ENCODE data around the gene SEC23A. TPM values are rescaled to one million over a fixed set of nuclear protein-coding genes. Genes with fewer than 3 reads are reported as not detected.
"Not testable (repeated sequence)": the region's sequence is repeated elsewhere in the genome, so short reads cannot be mapped to it uniquely, and the experiment has no call there.

Gene SEC23A
- 25.6 and 26.4 TPM in 2 replicates for total RNA-seq (2014; rRNA removed; shearing (Covaris generic))

GRCh38 chr14:39102969-39103957 is at the start of gene SEC23A:
SEC23A (minus strand) TSS chr14:39103235; CDS start chr14:39096118, 7,117 bp downstream.
- peak; percentile 72 for DNase-seq (ENCODE audit: low spot score)

GRCh38 chr14:39145266-39145966 is 42.4 kb upstream of the SEC23A start:
- DNase-seq (ENCODE audit: low spot score) = no peak

DNA sequence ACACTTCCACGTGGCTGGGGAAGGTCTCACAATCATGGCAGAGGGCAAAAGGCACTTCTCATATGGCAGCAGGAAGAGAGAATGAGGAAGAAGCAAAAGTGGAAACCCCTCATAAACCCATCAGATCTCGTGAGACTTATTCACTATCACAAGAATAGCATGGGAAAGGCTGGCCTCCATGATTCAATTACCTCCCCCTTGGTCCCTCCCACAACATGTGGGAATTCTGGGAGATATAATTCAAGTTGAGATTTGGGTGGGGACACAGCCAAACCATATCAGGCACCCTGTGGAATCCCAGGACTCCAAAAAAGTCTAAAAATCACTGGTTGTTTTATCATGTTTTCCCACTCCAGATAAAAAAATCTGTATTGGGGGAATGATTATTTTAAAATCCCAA is 40.2 kb upstream of the SEC23A start:
- not testable (repeated sequence) for DNase-seq (ENCODE audit: low spot score)

DNA sequence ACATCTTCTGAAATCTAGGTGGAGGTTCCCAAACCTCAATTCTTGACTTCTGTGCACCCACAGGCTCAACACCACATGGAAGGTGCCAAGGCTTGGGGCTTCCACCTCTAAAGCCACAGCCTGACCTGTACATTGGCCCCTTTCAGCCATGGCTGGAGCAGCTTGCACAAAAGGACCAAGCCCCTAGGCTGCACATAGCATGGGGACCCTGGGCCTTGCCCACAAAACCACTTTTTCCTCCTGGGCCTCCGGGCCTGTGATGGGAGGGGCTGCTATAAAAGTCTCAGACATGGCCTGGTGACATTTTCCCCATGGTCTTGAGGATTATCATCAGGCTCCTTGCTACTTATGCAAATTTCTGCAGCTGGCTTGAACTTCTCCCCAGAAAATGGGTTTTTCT is 38.6 kb upstream of the SEC23A start:
- not testable (repeated sequence) for DNase-seq (ENCODE audit: low spot score)

- no peak for DNase-seq (ENCODE audit: low spot score)
These were observed 37.1 kb upstream of the SEC23A start for GRCh38 chr14:39140170-39140569.

- no peak for DNase-seq (ENCODE audit: low spot score)
These were observed 35.4 kb upstream of the SEC23A start for GRCh38 chr14:39138440-39138839.

GRCh38 chr14:39137835-39138234 is 34.8 kb upstream of the SEC23A start:
- DNase-seq (ENCODE audit: low spot score) = not testable (repeated sequence)

DNA sequence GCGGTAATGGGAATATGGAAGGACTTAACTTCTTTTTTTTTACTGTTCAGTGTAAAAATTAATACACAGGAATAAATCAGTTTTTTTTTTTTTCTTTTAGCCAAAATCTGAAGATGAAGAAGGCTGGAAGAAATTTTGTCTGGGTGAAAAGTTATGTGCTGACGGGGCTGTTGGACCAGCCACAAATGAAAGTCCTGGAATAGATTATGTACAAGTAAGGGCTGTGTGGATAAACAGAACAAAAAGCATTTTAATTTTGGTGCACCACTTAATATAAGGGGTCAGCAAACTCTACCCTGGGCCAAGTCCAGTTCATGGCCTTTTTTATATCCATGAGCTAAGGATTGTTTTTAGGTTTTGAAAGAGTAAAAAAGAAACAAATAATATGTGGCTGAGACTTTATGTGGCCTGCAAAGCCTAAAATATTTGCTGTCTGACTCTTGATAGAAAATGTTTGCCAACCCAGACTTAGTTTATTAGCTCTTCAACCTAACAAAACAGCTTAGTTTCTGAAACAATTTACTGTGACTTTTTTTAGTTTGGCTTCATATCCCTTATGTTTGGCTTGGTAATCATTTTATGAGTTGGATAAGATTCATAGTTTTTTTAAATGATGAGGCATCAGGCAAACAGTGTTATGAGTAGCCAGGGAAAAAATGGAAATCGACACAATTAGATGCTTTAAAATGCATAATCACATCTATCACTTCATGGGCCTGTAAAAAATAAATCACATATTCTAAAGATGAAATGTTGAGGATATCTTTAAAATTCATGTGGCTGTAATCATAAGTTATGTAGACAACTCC is 19.5 kb upstream of the SEC23A start:
- no peak for DNase-seq (ENCODE audit: low spot score)

DNA sequence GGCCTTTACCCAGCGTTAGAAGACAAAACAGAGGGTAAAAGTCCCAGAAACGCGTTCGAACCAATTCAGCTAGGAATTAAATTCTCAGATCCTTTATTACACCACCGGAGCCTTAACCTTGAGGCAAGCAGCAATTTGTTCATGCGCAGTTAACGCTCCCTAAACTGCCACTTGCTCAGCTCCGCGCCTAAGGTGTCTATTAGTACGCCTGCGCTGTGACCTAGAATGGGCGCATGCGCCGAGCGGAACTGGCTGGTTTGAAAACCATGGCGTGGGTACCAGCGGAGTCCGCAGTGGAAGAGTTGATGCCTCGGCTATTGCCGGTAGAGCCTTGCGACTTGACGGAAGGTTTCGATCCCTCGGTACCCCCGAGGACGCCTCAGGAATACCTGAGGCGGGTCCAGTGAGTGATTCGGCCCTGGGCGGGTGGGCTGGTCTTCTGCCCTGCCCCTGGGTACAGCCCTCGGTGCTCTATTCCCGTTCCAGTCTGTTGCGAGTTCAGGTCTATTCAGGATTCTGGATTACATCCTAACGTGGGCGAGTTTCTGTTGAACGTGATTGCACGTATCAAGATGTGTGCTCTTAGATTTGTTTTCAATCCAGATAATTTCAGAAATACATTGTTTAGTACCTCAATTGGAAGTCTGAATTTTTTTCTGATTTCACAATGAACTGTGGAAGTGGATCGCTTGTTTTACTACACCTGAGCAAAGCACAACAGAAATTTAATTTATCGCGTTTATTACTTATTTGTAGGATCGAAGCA is 11.2 kb upstream of the SEC23A start, which contains the start of gene GEMIN2:
TSS of gene GEMIN2 (plus strand) at position 251 of the 766 bp plus-strand sequence. CDS start at position 267, 16 bp downstream.
- DNase-seq (ENCODE audit: low spot score) = peak; percentile 94

GRCh38 chr14:39113685-39114072 is 10.6 kb upstream of the SEC23A start:
- DNase-seq (ENCODE audit: low spot score) = no peak

- no peak for DNase-seq (ENCODE audit: low spot score)
These were observed 7.1 kb upstream of the SEC23A start for GRCh38 chr14:39109893-39110715.

DNA sequence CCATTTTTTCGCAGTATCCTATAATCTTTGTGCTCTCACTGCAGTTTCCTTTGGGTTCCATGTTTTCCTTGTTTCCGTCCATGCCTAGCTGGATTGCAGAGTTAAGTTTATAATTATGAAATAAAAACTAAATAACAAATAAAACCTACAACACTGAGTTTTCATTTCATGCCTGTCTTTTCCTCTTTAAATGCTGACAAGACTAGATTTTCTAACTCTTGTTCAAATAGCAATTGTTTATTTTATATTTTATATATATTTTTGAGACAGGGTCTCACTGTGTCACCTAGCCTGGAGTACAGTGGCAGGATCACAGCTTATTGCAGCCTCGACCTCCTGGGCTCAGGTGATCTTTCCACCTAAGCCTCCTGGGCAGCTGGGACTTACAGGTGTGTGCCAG is 5.8 kb upstream of the SEC23A start:
- no peak for DNase-seq (ENCODE audit: low spot score)

DNA sequence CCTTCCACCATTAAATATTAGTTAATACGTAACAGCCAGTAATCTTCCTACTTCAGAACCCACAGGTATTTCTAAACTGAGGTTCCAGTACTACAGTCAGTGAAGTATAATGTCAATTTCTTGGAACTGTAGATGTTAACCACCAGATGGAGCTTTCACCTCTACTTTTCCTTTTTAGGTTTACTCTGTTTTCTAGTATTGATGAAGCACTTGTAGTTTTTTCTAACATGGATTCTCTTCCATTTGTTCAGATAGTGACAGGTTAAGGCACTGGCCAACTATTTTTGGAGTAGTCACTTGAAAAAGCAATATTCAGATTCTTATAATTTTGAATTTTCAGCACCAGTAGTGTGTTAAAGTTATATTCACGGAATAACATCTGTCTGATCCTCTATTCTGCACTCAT is 4.6 kb upstream of the SEC23A start:
- peak; percentile 69 for DNase-seq (ENCODE audit: low spot score)

DNA sequence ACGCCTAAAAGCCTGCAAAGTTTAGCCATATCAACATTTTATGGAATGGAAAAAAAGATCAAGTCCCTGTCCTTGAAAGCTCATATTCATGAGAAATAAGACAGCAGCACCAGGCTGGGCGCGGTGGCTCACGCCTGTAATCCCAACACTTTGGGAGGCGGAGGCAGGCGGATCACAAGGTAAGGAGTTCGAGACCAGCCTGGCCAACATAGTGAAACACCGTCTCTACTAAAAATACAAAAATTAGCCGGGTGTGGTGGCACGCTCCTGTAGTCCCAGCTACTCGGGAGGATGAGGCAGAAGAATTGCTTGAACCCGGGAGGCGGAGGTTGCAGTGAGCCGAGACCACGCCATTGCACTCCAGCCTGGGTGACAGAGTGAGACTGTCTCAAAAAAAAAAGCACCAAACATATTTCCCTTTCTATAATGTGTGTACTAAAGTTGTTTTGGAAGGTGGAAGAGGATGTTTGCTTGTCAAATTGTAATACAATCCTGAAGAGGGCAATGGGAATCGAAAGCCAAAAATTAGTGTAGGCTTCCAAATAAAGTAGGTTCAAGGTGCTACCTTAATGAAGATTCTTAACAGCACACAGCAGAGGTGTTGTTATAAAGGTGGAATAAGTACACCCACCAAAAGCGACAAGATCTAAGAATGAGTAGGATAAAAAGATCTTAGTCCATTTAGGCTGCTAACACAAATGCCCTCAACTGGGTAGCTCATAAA is 1.2 kb upstream of the SEC23A start:
- DNase-seq (ENCODE audit: low spot score) = not testable (repeated sequence)

DNA sequence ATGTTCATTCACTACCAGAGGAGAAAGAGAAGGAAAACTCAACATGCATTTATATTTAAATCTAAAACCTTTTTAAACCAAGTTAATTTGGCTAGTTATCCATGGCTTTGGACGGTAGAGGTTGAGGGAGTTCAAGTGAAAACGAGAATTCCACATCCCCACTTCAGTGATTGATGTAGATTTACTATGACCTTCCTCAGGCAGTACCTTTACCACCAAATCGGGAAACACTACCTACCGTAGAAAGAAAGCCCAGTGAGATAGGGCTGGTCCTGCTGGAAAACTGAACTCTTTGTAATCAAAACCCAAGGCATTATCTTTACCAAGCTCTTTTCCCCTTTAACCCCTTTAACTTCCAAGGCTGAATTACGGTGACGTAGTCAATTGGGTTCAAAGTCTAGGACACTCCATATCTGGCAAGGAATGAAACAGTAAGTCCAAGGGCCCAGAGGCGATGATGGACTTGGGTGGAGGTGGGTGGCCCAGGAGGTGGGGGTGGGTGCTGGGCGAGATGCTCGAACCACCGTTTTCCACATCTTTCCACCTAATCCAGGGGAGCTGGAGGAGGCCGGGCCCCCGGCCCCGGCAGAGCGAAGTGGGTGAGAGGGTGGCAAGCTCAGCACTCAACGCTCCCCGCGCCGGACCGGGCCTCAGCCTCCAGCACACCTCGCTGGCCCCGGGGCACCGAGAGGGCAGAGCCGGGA is 618 bp downstream of the SEC23A start:
- DNase-seq (ENCODE audit: low spot score) = peak; percentile 73

DNA sequence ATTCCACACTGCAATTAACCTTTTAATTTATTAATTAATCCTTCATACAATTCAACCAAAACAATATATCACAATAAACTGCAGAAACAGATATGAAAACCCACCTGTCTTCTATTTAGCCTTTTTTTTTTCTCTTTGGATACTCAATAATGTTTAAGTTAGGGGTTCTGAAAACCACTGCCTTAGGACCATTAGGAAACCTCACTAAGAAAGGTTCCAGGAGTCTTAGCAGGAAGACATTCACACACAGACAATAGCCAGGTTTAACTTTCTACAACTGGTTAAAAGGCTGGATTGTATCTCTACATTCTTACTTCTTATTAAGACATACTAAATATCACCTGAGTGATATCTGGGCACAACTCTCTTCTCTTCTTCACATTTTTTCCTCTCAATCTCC is 3.3 kb downstream of the SEC23A start:
- no peak for DNase-seq (ENCODE audit: low spot score)

DNA sequence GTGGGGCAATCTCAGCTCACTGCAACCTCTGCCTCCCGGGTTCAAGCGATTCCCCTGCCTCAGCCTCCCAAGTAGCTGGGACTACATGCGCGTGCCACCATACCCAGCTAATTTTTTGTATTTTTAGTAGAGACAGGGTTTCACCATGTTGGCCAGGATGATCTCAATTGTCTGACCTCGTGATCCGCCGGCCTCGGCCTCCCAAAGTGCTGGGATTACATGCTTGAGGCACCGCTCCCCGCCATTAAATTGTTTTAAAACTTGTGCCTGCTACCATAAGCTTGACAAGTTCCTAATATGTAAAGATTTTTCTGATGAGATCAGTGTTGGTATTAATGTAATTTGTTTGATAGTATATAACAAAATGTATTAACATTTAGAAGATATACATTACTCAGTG is 3.8 kb downstream of the SEC23A start:
- not testable (repeated sequence) for DNase-seq (ENCODE audit: low spot score)

DNA sequence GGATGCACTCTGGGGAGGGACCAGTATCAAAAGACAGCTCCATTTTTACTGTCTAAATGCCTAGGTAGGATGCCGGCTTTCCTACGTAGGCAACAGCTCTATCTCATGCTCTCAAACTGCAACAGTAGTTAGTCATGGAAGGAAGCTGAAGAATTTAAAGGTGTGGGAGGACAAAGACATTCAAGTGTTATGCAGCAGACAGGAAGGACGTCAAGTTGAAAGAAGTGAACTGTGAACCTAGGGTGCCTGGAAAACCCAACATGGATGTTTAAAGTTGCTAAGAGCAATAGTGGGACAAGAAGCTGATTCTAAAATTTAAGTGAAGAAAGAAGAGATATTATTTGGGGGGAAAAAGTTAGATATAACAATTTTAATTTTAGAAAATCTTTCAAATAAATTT is 5.9 kb downstream of the SEC23A start:
- DNase-seq (ENCODE audit: low spot score) = no peak

- DNase-seq (ENCODE audit: low spot score) = no peak
These were observed 8.5 kb downstream of the SEC23A start for GRCh38 chr14:39094515-39094914.
